RWPE2 (cell line): ENCODE results near the gene SHROOM3.
"Not testable (repeated sequence)": the region's sequence is repeated elsewhere in the genome, so short reads cannot be mapped to it uniquely, and the experiment has no call there.

Source experiments
- ATAC-seq: fragments of 200-7000 bp; cut with Tn5 transposase; 3 replicates; pipeline ENCODE4 v1.9.1; 2021; ENCODE audit warnings: low read depth
- DNase-seq: peaks from one replicate; pipeline ENCODE4 v3.0.0-alpha.2; 2020; ENCODE audit warnings: low spot score
- H3K27ac ChIP-seq: fragments of 450-650 bp; 2 replicates; pipeline ENCODE4 v1.5.1; 2017; ENCODE audit warnings: mild to moderate bottlenecking; ENCODE audit not compliant: poor library complexity, severe bottlenecking
- H3K27me3 ChIP-seq: fragments of 250-450 bp; sonication (Bioruptor Pico); 2 replicates; pipeline ENCODE4 v1.5.1; 2021; ENCODE audit warnings: mild to moderate bottlenecking, moderate library complexity; ENCODE audit not compliant: insufficient read depth, poor library complexity, severe bottlenecking
- H3K36me3 ChIP-seq: fragments of 250-450 bp; sonication (Bioruptor Pico); 2 replicates; pipeline ENCODE4 v1.5.1; 2020; ENCODE audit warnings: low read depth, mild to moderate bottlenecking, moderate library complexity
- H3K4me1 ChIP-seq: fragments of 250-450 bp; sonication (Bioruptor Pico); 2 replicates; pipeline ENCODE4 v1.5.1; 2021; ENCODE audit warnings: mild to moderate bottlenecking, moderate library complexity; ENCODE audit not compliant: insufficient read depth, poor library complexity, severe bottlenecking
- H3K4me3 ChIP-seq: fragments of 250-450 bp; sonication (Bioruptor Pico); 2 replicates; pipeline ENCODE4 v1.5.1; 2021; ENCODE audit warnings: mild to moderate bottlenecking, moderate library complexity; ENCODE audit not compliant: severe bottlenecking
- H3K9me3 ChIP-seq: fragments of 250-450 bp; sonication (Bioruptor Pico); 2 replicates; pipeline ENCODE4 v1.5.1; 2021; ENCODE audit warnings: mild to moderate bottlenecking, moderate library complexity; ENCODE audit not compliant: severe bottlenecking
- TF ChIP-seq, protein P1 (sequence below): fragments of 450-650 bp; IDR thresholded peaks from one replicate; pipeline ENCODE4 v1.5.1; 2017; ENCODE audit warnings: mild to moderate bottlenecking, moderate library complexity; ENCODE audit not compliant: poor library complexity, severe bottlenecking

Gene SHROOM3

DNA sequence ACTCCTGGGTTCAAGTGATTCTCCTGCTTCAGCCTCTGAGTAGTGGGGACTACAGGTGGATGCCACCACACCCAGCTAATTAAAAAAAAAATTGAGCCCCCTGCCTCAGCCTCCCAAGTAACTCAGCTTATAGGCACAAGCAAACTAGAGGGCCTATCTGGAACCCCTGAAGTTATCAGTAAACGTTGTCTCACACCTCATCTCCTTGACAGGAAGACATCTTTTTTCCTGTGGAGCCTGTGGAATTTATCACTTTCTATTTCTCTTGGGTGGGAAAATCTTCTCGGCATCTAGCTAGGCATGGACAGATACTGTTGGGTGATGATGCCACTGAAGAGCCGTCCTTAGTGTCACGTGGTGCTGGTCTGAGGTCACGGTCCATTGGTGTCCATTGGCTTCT, 291.6 kb downstream of the SHROOM3 start:
- Histone ChIP-seq H3K27ac (no peak overlapping the region), H3K36me3 (peaks cover 22% of the 10 kb centered on the region), H3K4me3 (no peak overlapping the region), H3K4me1 (peaks cover 31% of the 10 kb centered on the region), H3K9me3 (no peaks in the 10 kb centered on the region), H3K27me3 (no peaks in the 10 kb centered on the region)
- TF ChIP-seq, protein P1, sequence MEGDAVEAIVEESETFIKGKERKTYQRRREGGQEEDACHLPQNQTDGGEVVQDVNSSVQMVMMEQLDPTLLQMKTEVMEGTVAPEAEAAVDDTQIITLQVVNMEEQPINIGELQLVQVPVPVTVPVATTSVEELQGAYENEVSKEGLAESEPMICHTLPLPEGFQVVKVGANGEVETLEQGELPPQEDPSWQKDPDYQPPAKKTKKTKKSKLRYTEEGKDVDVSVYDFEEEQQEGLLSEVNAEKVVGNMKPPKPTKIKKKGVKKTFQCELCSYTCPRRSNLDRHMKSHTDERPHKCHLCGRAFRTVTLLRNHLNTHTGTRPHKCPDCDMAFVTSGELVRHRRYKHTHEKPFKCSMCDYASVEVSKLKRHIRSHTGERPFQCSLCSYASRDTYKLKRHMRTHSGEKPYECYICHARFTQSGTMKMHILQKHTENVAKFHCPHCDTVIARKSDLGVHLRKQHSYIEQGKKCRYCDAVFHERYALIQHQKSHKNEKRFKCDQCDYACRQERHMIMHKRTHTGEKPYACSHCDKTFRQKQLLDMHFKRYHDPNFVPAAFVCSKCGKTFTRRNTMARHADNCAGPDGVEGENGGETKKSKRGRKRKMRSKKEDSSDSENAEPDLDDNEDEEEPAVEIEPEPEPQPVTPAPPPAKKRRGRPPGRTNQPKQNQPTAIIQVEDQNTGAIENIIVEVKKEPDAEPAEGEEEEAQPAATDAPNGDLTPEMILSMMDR: no peak
- no peak for ATAC-seq
- no peak for DNase-seq

DNA sequence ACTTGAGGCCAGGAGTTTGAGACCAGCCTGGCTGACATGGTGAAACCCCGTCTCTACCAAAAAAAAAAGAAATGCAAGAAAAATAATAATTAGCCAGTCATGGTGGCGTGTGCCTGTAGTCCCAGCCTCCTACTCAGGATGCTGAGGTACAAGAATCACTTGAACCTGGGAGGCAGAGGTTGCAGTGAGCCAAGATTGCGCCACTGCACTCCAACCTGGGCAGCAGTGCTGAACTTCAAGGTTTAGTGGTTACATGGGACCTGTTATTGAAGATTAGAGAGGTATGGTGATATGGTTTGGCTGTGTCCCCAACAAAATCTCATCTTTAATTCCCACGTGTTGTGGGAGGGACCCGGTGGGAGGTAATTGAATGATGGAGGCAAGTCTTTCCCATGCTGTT, 292.9 kb downstream of the SHROOM3 start:
- not testable (repeated sequence) for H3K9me3 ChIP-seq, H3K27me3 ChIP-seq, H3K27ac ChIP-seq, DNase-seq, ATAC-seq, H3K4me3 ChIP-seq
- H3K4me1 ChIP-seq: peaks cover 31% of the 10 kb centered on the region
- peaks cover 20% of the 10 kb centered on the region for H3K36me3 ChIP-seq

DNA sequence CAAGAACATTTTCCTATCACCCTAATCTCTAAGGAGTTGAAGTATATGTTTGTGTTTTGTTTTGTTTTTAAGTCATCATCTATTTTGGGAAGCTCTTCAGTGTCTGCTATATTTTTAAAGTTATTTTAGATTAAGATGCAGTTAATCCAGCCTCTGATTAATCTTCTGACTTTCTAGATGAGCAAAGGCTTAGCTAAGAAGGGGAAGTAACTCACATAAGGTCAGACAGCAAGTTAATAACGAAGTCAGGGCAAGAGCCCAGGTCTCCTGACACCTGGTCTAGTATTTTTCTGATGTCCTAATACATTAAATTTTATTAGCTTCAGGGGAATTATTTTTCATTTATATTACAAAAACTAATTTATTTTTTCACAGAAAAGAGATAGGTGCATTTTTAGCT, 294.4 kb downstream of the SHROOM3 start:
- Histone ChIP-seq H3K4me1 (peaks cover 17% of the 10 kb centered on the region), H3K27ac (no peak overlapping the region), H3K9me3 (no peaks in the 10 kb centered on the region), H3K4me3 (no peak overlapping the region), H3K27me3 (no peaks in the 10 kb centered on the region), H3K36me3 (peaks cover 32% of the 10 kb centered on the region)
- ATAC-seq: no peak
- DNase-seq: no peak
- TF ChIP-seq, protein P1: no peak

DNA sequence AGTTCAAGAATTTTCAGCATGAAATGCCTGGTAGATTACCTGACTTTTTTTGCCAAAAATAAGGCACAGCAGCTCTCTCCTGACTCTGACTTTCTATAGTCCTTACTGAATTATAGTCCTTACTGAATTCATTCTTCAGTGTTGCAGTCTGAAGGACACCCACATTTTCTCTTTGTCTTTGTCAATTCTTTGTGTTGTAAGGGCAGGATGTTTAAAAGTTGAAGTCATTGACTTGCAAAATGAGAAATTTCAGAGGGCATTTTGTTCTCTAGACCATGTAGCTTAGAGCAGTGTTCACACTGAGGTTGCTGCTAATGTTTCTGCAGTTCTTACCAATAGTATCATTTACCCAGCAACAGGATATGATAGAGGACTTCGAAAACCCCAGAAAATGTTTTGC, 295.0 kb downstream of the SHROOM3 start:
- H3K36me3 ChIP-seq: peaks cover 36% of the 10 kb centered on the region
- no peak overlapping the region for H3K4me3 ChIP-seq
- no peak for DNase-seq
- no peaks in the 10 kb centered on the region for H3K9me3 ChIP-seq
- TF ChIP-seq, protein P1: no peak
- H3K4me1 ChIP-seq: peaks cover 12% of the 10 kb centered on the region
- H3K27ac ChIP-seq: no peak overlapping the region
- no peak for ATAC-seq
- H3K27me3 ChIP-seq: no peaks in the 10 kb centered on the region

DNA sequence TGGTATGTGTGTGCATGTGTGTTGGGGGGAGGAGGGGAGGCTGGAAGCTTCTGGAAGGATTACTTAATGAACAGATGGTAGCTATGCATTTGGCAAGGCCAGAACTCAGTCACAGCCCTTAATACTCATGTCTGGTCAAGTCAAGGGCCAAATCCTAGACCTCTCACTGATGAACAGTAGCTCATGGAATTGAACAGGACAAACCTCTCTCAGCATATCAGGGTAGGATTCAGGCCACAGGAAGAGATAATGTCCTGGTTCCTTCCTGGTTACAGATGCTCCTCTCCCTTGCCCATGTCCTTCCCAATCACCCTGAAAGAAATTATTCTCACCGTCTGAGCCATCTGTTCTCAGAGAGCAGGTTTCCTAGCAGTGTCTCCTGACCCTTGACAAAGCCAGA, 297.2 kb downstream of the SHROOM3 start:
- DNase-seq: no peak
- Histone ChIP-seq H3K27ac (no peak overlapping the region), H3K4me3 (no peak overlapping the region)

More for the DNA sequence above, 297.2 kb downstream of the SHROOM3 start:
- TF ChIP-seq, protein P1: no peak
- Histone ChIP-seq H3K36me3 (peaks cover 40% of the 10 kb centered on the region), H3K9me3 (no peaks in the 10 kb centered on the region), H3K4me1 (no peaks in the 10 kb centered on the region), H3K27me3 (no peaks in the 10 kb centered on the region)
- no peak for ATAC-seq
